Thyroid gland (tissue), 4 donors: ENCODE results near the gene GPR89A. TPM values are rescaled to one million over a fixed set of nuclear protein-coding genes. Genes with fewer than 3 reads are reported as not detected.
"Not testable (repeated sequence)": the region's sequence is repeated elsewhere in the genome, so short reads cannot be mapped to it uniquely, and the experiment has no call there.

ENCODE experiments used
- DNase-seq, 2 donors: peaks; one replicate each; pipeline ENCODE4 v3.0.0-alpha.2; 2019
- H3K27ac ChIP-seq, 3 donors: fragments of 200-600 bp; sonication (generic); 1 replicate in 2 of 3; 2 replicates in 1 of 3; pipeline ENCODE4 v1.5.1; 2016 to 2019; ENCODE audit warnings: mild to moderate bottlenecking in 1 of 3, moderate library complexity in 1 of 3
- H3K27me3 ChIP-seq: fragments of 200-600 bp; sonication (generic); one replicate; pipeline ENCODE4 v1.5.1; 2019
- H3K36me3 ChIP-seq, 2 donors: fragments of 200-600 bp; sonication (generic); one replicate each; pipeline ENCODE4 v1.5.1; 2016 to 2019
- H3K4me1 ChIP-seq, 2 donors: fragments of 200-600 bp; sonication (generic); one replicate each; pipeline ENCODE4 v1.5.1; 2017 to 2019
- H3K4me3 ChIP-seq, 3 donors: fragments of 200-600 bp; sonication (generic); replicated peaks in 1 of 3; 1 replicate in 2 of 3; 2 replicates in 1 of 3; pipeline ENCODE4 v1.5.1; 2016; ENCODE audit warnings: mild to moderate bottlenecking in 1 of 3
- H3K9me3 ChIP-seq: fragments of 200-600 bp; sonication (generic); one replicate; pipeline ENCODE4 v1.5.1; 2017
- CTCF ChIP-seq, 6 experiments: fragments of 200-600 bp in 3 of 6; fragments of 450-650 bp in 3 of 6; sonication (generic) in 3 of 6; IDR thresholded peaks; one replicate each; pipeline ENCODE4 v1.5.1; 2016 to 2019; ENCODE audit warnings: antibody characterized with exemption in 6 of 6, mild to moderate bottlenecking in 2 of 6, inconsistent platforms in 1 of 6, moderate library complexity in 1 of 6
- POLR2A ChIP-seq, 2 donors: fragments of 450-650 bp; IDR thresholded peaks; one replicate each; pipeline ENCODE4 v1.6.1; 2017; ENCODE audit warnings: antibody characterized with exemption in 2 of 2, mild to moderate bottlenecking in 2 of 2, moderate library complexity in 1 of 2
- WGBS, 2 donors: methylation state at CpG; one replicate each; pipeline ENCODE4 v1.1.5; 2017; 5-methylcytosine and 5-hydroxymethylcytosine counted together
- intact Hi-C: fragments of 100-400 bp; cut with DNase I; formaldehyde crosslinking; loops from one replicate; pipeline ENCODE4 v1.15.1; 2023
- total RNA-seq, 4 donors: library from RNA; depleted of rRNA; stranded (reverse); fragments of >200 nt; gene quantifications; one replicate each; pipeline ENCODE4 v1.2.3, GENCODE V29; 2016

The GPR89A gene
- total RNA-seq: 10 to 100 TPM; 23.1 to 41.8 (median 32.7) TPM

GRCh38 chr1:145607833-145608733 lies at the start of gene GPR89A:
GPR89A (plus strand) TSS chr1:145607988; CDS start chr1:145608134, 146 bp downstream.
- H3K36me3 ChIP-seq, H3K4me1 ChIP-seq, intact Hi-C loops, H3K27me3 ChIP-seq, H3K9me3 ChIP-seq: not testable (repeated sequence)
- H3K27ac ChIP-seq: peak within 1 kb of the TSS; percentile 6 to 80 (median 44)
- peak; percentile 23 to 96 for TF ChIP-seq POLR2A (IDR thresholded peaks at IDR 0.05)
- peak in 1 of 6 experiments; percentile 7 for TF ChIP-seq CTCF (IDR thresholded peaks at IDR 0.05)
- WGBS, 2 donors: 0% methylated on average over 3 to 9 of the region's 71 CpGs
- peak within 1 kb of the TSS; percentile 37 to 64 (median 59) for H3K4me3 ChIP-seq
- DNase-seq: peak; percentile 96 to 97

- DNase-seq, intact Hi-C loops, H3K4me3 ChIP-seq, H3K27me3 ChIP-seq, H3K36me3 ChIP-seq, H3K9me3 ChIP-seq, H3K4me1 ChIP-seq, H3K27ac ChIP-seq: not testable (repeated sequence)
- 94 to 95% methylated on average over 4 to 5 of the region's 5 CpGs for WGBS, 2 donors
Measured at GRCh38 chr1:145586820-145587219, 21.0 kb upstream of the GPR89A start.

GRCh38 chr1:145590806-145591205 lies 17.0 kb upstream of the GPR89A start:
- DNase-seq: peak; percentile 21 to 47
- H3K4me1 ChIP-seq, H3K27ac ChIP-seq, H3K27me3 ChIP-seq, H3K36me3 ChIP-seq, H3K9me3 ChIP-seq, H3K4me3 ChIP-seq, intact Hi-C loops: not testable (repeated sequence)
- 2 to 8% methylated on average over 4 to 5 of the region's 7 CpGs for WGBS, 2 donors
- peak in 3 of 6 experiments; percentile 24 to 31 (median 24) for TF ChIP-seq CTCF (IDR thresholded peaks at IDR 0.05)

GRCh38 chr1:145592347-145592746 lies 15.4 kb upstream of the GPR89A start:
- H3K36me3 ChIP-seq, H3K9me3 ChIP-seq, intact Hi-C loops, H3K27me3 ChIP-seq, DNase-seq, H3K4me3 ChIP-seq, H3K27ac ChIP-seq, H3K4me1 ChIP-seq: not testable (repeated sequence)

- intact Hi-C loops, H3K9me3 ChIP-seq, H3K4me1 ChIP-seq, H3K27ac ChIP-seq, H3K27me3 ChIP-seq, H3K36me3 ChIP-seq, H3K4me3 ChIP-seq, DNase-seq: not testable (repeated sequence)
Measured at GRCh38 chr1:145595421-145595820, 12.4 kb upstream of the GPR89A start.

GRCh38 chr1:145596236-145596635 lies 11.6 kb upstream of the GPR89A start:
- H3K27me3 ChIP-seq, DNase-seq, H3K36me3 ChIP-seq, H3K4me3 ChIP-seq, intact Hi-C loops, H3K4me1 ChIP-seq, H3K27ac ChIP-seq, H3K9me3 ChIP-seq: not testable (repeated sequence)
- WGBS, 2 donors: 57 to 61% methylated on average over 6 of the region's 6 CpGs

GRCh38 chr1:145599426-145599825 lies 8.4 kb upstream of the GPR89A start:
- H3K27me3 ChIP-seq, H3K4me1 ChIP-seq, intact Hi-C loops, H3K36me3 ChIP-seq, H3K27ac ChIP-seq, H3K4me3 ChIP-seq, H3K9me3 ChIP-seq, DNase-seq: not testable (repeated sequence)
- WGBS, 2 donors: 73 to 74% methylated on average over 5 of the region's 5 CpGs
